ENCODE results near the gene GPATCH1.
"Not testable (repeated sequence)": the region's sequence is repeated elsewhere in the genome, so short reads cannot be mapped to it uniquely, and the experiment has no call there.

GPATCH1 gene, protein sequence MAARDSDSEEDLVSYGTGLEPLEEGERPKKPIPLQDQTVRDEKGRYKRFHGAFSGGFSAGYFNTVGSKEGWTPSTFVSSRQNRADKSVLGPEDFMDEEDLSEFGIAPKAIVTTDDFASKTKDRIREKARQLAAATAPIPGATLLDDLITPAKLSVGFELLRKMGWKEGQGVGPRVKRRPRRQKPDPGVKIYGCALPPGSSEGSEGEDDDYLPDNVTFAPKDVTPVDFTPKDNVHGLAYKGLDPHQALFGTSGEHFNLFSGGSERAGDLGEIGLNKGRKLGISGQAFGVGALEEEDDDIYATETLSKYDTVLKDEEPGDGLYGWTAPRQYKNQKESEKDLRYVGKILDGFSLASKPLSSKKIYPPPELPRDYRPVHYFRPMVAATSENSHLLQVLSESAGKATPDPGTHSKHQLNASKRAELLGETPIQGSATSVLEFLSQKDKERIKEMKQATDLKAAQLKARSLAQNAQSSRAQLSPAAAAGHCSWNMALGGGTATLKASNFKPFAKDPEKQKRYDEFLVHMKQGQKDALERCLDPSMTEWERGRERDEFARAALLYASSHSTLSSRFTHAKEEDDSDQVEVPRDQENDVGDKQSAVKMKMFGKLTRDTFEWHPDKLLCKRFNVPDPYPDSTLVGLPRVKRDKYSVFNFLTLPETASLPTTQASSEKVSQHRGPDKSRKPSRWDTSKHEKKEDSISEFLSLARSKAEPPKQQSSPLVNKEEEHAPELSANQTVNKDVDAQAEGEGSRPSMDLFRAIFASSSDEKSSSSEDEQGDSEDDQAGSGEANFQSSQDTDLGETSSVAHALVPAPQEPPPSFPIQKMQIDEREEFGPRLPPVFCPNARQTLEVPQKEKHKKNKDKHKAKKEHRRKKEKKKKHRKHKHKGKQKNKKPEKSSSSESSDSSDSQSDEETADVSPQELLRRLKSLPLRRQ

DNA sequence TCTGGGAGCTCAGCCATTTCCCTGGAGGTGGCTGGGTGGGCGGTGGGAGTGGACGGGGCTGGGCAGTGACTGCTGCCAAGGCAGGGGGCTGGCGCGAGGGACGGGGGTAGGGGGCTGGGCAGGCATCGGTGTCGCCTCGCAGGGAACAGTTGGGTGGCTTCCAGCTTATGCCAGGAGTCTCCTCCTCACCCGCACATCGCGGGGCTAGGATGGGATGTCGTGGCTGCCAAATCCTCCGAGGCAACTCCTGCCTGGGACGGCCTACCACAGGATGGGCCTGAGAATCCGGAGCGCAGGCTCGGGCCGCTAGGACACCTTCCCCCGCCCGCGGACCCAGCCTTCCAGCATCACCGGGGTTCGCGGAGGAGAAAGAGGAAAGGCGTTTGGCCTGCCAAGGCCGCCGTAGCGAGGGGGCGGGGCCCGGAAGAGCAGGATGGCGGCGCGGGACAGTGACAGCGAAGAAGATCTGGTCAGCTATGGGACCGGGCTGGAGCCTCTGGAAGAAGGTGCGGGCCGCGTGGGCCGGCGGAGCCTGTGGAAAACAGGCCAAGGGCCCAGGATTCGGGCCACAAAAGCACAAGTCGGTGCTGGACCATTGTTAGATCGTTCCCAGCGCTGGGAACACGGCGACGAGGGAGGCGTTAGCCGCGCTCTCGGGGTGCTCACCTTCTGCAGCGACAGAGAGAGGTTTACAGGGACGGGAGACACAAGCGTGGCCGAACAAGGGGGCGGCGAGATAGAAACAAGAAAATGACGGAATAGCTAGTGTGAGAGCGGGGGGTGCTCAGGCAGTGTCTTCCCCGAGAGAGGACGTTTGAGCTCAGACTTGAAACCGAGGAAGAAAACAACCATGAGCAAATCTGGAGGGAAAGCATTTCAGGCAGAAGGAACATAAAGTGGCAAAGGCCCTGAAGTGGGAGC is at the start of gene GPATCH1:
TSS of gene GPATCH1 (plus strand) at position 421 of the 921 bp plus-strand sequence. CDS start at position 434, 13 bp downstream.
- in situ Hi-C loops (cut with HindIII; ENCODE audit: low pct_ligation_motif_present, low pct_unique_long_range_greater_than_20kb, low sequenced_read_pairs): no loop called here
- peak; percentile 86 for DNase-seq

DNA sequence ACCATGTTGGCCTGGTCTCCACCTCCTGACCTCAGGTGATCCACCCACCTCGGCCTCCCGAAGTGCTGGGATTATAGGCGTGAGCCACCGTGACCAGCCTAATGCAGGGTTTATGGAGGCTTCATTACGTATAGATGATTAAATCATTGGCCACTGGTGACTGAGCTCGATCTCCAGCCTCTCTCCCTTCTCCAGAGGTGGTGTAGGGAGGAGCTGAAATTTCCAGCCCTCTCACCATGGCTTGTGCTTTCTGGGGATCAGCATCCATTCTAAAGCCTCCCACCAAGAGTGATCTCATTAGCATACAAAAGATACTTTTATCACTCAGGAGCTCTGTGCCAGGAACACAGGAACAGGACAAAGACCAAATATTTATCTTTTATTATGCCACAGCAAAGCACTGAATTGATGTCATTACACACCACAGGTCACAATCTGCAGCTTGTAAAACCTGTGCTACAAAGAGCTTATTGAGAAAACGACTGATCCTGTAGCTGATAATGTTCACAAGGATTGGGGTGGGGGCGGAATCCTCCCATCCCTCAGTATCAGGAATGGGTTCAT is 48.7 kb upstream of the GPATCH1 start:
- in situ Hi-C loops (cut with HindIII; ENCODE audit: low pct_ligation_motif_present, low pct_unique_long_range_greater_than_20kb, low sequenced_read_pairs): no loop called here
- no peak for DNase-seq

DNA sequence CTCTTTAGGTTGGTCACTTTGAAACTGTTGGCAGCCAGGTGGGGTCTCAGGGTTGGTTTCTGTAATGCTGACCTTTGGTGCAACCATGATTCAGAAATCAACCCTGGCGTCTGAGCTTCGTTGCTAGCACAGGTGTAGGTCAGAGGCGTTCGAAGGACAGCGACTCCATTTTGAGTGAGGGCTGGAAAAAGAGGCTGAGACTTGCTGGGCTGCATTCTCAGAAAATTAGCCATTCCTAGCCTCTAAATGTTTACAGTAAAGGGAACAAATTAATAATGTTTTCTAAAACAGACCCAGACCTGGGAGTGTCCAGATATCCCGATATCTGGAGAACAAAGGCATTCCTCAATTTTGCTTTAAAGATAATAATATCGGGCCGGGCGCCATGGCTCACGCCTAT is 45.5 kb upstream of the GPATCH1 start:
- no peak for DNase-seq
- in situ Hi-C loops (cut with HindIII; ENCODE audit: low pct_ligation_motif_present, low pct_unique_long_range_greater_than_20kb, low sequenced_read_pairs): no loop called here

DNA sequence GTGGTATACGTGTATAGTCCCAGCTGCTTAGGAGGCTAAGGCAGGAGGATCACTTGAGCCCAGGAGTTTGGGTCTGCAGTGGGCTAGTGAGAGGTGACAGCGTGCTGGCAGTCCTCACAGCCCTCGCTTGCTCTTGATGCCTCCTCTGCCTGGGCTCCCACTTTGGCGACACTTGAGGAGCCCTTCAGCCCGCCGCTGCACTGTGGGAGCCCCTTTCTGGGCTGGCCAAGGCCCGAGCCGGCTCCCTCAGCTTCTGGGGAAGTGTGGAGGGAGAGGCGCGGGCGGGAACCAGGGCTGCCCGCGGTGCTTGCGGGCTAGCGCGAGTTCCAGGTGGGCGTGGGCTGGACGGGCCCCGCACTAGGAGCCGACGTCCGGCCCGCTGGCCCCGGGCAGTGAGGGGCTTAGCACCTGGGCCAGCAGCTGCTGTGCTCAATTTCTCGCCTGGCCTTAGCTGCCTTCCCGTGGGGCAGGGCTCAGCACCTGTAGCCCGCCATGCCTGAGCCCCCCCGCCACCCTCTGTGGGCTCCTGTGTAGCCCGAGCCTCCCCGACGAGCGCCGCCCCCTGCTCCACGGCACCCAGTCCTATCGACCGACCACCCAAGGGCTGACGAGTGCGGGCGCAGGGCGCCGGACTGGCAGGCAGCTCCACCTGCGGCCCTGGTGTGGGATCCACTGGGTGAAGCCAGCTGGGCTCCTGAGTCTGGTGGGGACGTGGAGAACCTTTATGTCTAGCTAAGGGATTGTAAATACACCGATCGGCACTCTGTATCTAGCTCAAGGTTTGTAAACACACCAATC is 44.4 kb upstream of the GPATCH1 start:
- in situ Hi-C loops (cut with HindIII; ENCODE audit: low pct_ligation_motif_present, low pct_unique_long_range_greater_than_20kb, low sequenced_read_pairs); DNase-seq: not testable (repeated sequence)

DNA sequence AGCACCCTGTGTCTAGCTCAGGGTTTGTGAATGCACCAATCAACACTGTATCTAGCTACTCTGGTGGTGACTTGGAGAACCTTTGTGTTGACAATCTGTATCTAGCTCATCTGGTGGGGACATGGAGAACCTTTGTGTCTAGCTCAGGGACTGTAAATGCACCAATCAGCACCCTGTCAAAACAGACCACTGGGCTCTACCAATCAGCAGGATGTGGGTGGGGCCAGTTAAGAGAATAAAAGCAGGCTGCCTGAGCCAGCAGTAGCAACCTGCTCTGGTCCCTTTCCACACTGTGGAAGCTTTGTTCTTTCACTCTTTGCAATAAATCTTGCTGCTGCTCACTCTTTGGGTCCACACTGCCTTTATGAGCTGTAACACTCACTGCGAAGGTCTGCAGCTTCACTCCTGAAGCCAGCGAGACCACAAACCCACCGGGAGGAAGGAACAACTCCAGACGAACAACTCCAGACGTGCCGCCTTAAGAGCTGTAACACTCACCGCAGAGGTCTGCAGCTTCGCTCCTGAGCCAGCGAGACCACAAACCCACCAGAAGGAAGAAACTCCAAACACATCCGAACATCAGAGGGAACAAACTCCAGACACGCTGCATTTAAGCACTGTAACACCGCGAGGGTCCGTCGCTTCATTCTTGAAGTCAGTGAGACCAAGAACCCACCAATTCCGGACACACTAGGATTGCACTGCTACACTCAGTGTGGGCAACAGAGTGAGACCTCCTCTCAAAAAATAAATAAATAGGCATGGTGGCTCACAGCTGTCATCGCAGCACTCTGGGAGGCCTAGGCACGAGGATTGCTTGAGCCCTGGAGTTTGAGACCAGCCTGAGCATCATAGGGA is 43.6 kb upstream of the GPATCH1 start:
- in situ Hi-C loops (cut with HindIII; ENCODE audit: low pct_ligation_motif_present, low pct_unique_long_range_greater_than_20kb, low sequenced_read_pairs); DNase-seq: not testable (repeated sequence)

DNA sequence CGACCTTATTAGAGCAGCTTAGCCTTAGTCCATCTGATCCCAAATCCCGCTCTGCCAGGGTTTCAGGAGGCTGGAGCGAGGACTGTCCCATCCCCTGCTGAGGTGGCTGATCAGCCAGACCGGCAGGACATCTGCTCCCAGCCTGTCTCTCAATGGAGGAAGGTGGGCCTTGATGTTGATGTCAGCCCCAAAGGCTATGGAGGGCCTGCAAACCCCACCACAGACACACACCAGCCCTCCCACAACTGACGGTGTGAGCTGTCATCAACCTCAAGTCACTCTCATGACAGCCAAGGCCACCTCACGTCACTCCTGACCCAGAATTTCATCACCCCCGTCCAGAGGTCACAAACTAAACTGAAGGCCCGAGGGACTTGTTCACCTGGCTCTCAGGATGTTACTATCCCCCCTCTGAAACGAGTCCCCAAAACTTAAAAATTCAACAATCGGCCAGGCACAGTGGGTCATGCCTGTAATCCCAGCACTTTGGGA is 41.8 kb upstream of the GPATCH1 start:
- in situ Hi-C loops (cut with HindIII; ENCODE audit: low pct_ligation_motif_present, low pct_unique_long_range_greater_than_20kb, low sequenced_read_pairs): no loop called here
- DNase-seq: no peak

DNA sequence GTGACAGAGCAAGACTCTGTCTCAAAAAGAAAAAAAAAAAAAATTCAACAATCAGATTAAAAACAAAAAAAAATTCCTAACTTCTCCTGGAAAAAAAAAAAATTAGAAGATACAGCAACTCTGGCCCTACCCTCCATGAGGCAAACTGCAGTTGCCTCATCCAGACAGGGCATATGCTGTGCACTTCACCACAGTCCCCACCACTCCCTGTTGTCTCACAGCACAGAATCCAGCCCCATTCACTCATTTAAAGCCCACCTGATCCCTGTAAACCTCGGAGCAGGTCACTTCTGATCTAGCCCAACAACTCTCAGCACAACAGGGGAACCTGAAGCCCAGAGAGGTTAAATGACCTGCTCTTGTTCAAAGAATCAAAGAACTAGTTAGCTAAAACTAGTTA is 41.2 kb upstream of the GPATCH1 start:
- DNase-seq: no peak
- in situ Hi-C loops (cut with HindIII; ENCODE audit: low pct_ligation_motif_present, low pct_unique_long_range_greater_than_20kb, low sequenced_read_pairs): no loop called here

DNA sequence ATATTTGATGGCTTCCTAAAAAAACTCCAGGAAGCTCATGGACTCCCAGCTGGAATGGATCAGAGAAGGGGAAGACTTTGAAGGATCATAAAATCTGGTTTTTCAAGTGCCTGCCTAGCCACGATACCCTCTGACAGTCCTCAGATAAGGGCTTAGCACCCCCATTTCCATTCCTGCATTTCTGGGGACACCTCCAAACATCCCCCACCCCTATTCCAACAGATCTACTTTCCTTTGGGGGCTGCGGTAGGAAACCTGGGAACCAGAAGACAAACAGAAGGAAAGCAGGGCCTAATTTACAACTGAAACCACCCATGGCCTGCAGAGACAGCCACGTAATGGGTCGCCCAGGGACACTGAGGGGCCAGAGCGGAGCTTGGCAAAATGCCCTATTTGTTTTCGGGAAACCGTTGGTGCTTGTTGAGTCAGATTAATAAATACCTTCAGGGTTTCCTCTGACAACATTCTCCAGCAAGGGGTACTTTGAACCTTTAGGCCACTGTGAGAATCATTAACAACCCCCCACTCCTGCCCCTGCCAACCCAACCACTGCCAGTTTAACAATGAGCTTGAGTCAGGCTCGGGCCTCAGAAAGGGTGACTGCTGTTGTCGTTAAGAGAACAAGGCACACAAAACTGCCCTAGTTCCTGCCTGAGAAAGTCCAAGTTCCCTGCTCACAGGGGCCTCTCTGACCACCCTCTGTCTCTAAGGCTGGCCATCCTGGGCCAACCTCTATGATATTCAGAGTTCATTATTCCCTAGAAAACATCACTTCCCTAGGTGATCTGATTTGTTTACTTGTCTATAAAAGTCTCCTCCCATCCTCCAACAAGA is 39.8 kb upstream of the GPATCH1 start:
- in situ Hi-C loops (cut with HindIII; ENCODE audit: low pct_ligation_motif_present, low pct_unique_long_range_greater_than_20kb, low sequenced_read_pairs): no loop called here
- DNase-seq: peak; percentile 95

DNA sequence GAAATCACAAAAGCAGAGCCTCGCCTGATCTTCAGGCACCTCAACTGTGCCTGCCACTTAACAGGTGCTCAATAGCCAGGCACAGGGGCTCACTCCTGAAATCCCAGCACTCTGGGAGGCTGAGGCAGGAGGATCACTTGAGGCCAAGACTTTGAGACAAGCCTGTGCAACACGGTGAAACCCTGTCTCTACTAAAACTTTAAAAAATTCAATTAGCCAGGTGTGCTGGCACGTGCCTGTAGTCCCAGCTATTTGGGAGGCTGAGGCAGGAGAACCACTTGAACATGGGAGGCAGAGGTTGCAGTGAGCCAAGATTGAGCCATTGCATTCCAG is 39.2 kb upstream of the GPATCH1 start:
- in situ Hi-C loops (cut with HindIII; ENCODE audit: low pct_ligation_motif_present, low pct_unique_long_range_greater_than_20kb, low sequenced_read_pairs); DNase-seq: not testable (repeated sequence)

DNA sequence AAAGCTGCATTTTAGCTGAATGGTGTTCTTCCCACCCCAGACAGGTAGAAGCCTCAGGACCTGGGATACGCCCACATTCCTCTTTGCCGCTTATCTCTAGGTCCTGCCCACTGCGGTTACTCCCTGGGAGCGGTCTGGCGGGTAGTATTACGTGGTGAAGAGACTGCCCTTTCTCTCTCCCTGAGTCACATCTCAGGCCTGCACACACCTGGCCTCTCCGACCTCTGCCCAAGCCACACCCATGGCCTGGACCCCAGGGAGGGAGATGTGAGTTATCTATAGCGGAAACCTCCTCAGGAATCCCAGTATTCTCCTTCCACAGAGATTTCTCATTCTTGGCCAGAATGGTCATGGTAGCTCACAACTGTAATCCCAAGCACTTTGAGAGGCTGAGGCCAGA is 33.6 kb upstream of the GPATCH1 start:
- no peak for DNase-seq
- in situ Hi-C loops (cut with HindIII; ENCODE audit: low pct_ligation_motif_present, low pct_unique_long_range_greater_than_20kb, low sequenced_read_pairs): no loop called here

DNA sequence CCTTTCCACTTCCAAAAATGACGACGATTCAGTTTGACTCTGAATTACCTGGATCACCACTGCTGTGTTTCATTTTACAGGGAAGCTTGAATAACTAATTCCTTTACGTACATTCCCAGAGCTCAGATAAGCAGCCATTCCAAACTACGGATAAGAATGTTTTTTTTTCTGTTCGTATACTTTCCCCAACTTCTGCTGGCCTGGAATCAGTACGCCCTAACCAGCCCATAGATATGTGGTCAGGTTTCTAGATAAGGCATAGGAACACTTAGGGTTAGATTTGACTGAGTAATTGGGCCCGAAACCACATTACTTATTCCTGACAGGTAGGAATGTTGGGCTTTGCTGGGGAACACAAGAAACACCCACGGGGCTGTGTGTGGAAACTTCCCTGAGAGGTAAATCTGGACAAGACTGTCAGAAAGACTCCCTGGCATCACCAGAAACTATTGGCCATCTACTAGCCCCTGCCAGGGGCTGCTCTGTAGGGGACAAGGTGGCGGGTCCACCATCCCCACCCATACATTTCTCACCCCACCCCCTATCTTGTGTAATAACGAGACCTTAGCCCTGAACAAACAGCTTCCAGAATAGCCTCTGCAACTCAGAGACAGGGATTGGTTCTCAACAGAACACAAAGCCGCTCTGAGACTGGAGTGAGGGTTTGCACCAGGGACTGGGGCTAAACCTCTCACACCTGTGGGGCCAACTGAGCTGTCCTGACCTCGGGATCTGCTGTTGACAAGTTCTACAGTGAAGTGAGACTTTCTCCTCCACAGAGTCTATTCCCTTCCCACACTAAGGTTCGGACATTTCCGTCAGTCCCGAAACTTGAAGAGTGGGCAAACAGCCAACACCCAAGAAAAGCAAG is 31.9 kb upstream of the GPATCH1 start:
- in situ Hi-C loops (cut with HindIII; ENCODE audit: low pct_ligation_motif_present, low pct_unique_long_range_greater_than_20kb, low sequenced_read_pairs): no loop called here
- DNase-seq: no peak

DNA sequence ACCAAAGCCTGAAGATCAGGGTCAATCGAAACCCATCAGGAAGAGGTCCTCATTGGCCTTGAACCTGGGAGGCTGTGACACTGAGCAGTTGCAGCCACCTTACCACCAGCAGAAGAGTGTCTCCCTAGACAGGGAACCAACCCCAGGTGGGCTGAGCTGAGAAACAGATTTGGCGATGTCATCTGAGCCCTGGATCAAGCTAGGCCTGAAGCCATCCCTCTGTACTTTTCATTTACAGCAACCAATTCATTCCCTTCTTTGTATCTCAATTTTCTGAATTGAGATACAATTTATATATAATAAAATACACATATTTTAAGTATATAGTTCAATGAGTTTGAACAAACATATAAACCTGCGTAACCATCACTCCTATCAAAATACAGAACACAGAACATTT is 30.9 kb upstream of the GPATCH1 start:
- in situ Hi-C loops (cut with HindIII; ENCODE audit: low pct_ligation_motif_present, low pct_unique_long_range_greater_than_20kb, low sequenced_read_pairs): no loop called here
- DNase-seq: no peak

DNA sequence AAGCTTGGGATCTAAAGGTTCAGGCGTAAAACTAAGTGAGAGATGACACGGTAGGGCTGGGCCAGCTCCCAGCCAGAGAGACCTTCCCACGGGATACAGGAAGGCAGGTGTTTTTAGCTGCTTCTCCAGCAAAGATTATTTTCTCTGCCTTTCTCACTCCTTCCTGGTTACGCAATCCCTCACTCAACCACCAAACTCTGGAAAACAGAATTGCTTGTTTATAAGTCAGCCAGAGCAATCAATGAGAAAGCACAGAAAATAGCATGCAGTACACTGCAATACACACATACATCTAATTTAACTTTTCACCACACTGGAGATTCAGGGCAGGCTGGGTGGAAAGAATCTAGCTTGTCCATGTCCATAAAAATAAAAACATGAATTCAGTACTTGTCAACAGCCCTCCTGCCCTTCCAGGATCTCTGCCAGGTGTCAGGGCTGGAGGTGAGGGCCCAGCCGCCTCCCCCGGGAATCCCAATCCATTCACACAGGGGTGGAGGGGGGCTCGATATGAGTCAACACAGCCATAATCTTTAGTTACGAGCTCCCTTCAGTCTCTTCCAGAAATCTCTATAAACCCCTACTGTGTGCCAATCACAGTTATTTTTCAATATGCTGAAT is 28.5 kb upstream of the GPATCH1 start:
- peak; percentile 24 for DNase-seq
- in situ Hi-C loops (cut with HindIII; ENCODE audit: low pct_ligation_motif_present, low pct_unique_long_range_greater_than_20kb, low sequenced_read_pairs): no loop called here

DNA sequence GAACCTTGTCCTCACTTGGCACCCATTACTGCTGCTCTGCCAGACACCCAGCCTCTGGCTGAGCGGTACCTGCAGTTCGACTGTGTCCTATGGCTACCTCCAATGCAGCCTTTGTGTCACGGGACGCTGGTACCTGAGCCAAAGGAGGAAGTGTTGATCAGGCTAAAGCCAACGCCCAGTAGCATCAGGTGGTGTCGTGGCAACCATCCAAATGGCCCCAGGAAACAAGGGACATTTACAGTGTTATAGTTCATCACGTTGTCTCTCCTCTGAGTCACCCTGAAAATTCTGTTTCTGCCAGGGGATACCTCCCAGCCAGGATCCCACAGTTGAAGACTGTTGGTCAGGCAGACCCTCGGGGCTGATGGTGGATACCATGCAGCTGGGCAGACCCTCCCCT is 26.4 kb upstream of the GPATCH1 start:
- in situ Hi-C loops (cut with HindIII; ENCODE audit: low pct_ligation_motif_present, low pct_unique_long_range_greater_than_20kb, low sequenced_read_pairs): no loop called here
- no peak for DNase-seq

DNA sequence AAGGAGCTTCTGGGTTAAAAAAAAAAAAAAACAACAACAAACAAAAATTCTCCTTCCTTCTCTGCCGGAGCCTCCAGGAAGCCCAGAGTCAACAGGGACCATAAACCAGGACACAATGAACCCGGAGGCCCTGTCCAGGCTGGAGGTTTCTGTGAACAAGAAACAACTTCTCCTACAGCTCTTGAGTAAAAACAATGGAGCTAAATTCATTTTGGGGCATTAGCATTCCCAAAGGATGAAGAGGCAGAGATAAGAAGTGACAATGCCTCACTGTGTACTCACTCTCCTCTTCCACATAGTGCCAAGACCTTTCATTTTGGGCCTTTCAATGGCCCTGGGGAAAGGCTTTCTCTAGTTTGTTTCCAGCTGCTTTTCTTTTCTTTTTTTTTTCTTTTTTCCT is 25.3 kb upstream of the GPATCH1 start:
- in situ Hi-C loops (cut with HindIII; ENCODE audit: low pct_ligation_motif_present, low pct_unique_long_range_greater_than_20kb, low sequenced_read_pairs): no loop called here
- DNase-seq: no peak
